ENCODE results near the gene ADCYAP1R1. TPM values are rescaled to one million over a fixed set of nuclear protein-coding genes. Genes with fewer than 3 reads are reported as not detected.

The ADCYAP1R1 gene
- total and polyA plus RNA-seq, 11 donors: 0.42 to 7.7 (median 1.6) TPM

GRCh38 chr7:31049005-31049765, 2.9 kb upstream of the ADCYAP1R1 start:
- Histone ChIP-seq H3K9me3 (no peaks in the 10 kb centered on the region), H3K27me3 (peaks cover 0 to 38% (median 25%) of the 10 kb centered on the region in 9 donors), H3K4me3 (no peak overlapping the region), H3K36me3 (no peaks in the 10 kb centered on the region), H3K4me1 (peaks cover 0 to 18% (median 6%) of the 10 kb centered on the region in 12 donors), H3K27ac (no peak overlapping the region)
- intact Hi-C loops (cut with DNase I): no loop called here
- 83 to 87% (median 85%) methylated on average over 12 of the region's 12 CpGs for WGBS, 4 donors
- TF ChIP-seq POLR2A (IDR thresholded peaks at IDR 0.05) (no peak), CTCF (IDR thresholded peaks at IDR 0.05) (no peak)
- no peak for ATAC-seq
- no peak for DNase-seq

GRCh38 chr7:31052487-31052840, 356 bp downstream of the ADCYAP1R1 start:
- TF ChIP-seq POLR2A (IDR thresholded peaks at IDR 0.05) (no peak), CTCF (IDR thresholded peaks at IDR 0.05) (no peak)
- peaks cover 0 to 45% (median 29%) of the 10 kb centered on the region in 9 donors for H3K27me3 ChIP-seq
- ATAC-seq (no peak), DNase-seq (no peak)
- H3K4me3 ChIP-seq: peak overlapping the region; percentile 37 to 64 (median 52)
- WGBS, 4 donors: 0 to 2% (median 1%) methylated on average over 11 to 52 of the region's 52 CpGs
- H3K9me3 ChIP-seq: no peaks in the 10 kb centered on the region
- H3K4me1 ChIP-seq: peaks cover 0 to 18% (median 6%) of the 10 kb centered on the region in 12 donors
- H3K27ac ChIP-seq: peak overlapping the region in 3 of 12 donors; percentile 17 to 46 (median 23)
- intact Hi-C loops (cut with DNase I): loop anchor here in 2 of 10 donors (5.0 to 10.0 kb wide), 2 partner anchors 58 to 70 kb away; no protein-coding TSS in a partner anchor
- H3K36me3 ChIP-seq: no peaks in the 10 kb centered on the region

GRCh38 chr7:31052841-31053601, 913 bp downstream of the ADCYAP1R1 start:
- TF ChIP-seq CTCF (IDR thresholded peaks at IDR 0.05): no peak
- no peak for TF ChIP-seq POLR2A (IDR thresholded peaks at IDR 0.05)
- peaks cover 0 to 47% (median 29%) of the 10 kb centered on the region in 9 donors for H3K27me3 ChIP-seq
- H3K36me3 ChIP-seq: no peaks in the 10 kb centered on the region
- DNase-seq (no peak), ATAC-seq (no peak)
- H3K9me3 ChIP-seq: no peaks in the 10 kb centered on the region
- peak overlapping the region in 3 of 12 donors; percentile 17 to 46 (median 23) for H3K27ac ChIP-seq
- H3K4me3 ChIP-seq: peak overlapping the region; percentile 37 to 64 (median 52)
- 4 to 5% (median 4%) methylated on average over 36 to 50 of the region's 50 CpGs for WGBS, 4 donors
- peaks cover 0 to 18% (median 6%) of the 10 kb centered on the region in 12 donors for H3K4me1 ChIP-seq
- intact Hi-C loops (cut with DNase I): loop anchor here in 2 of 10 donors (5.0 to 10.0 kb wide), 2 partner anchors 58 to 71 kb away; no protein-coding TSS in a partner anchor

GRCh38 chr7:31053986-31054385, 1.9 kb downstream of the ADCYAP1R1 start:
- Histone ChIP-seq H3K9me3 (no peaks in the 10 kb centered on the region), H3K4me1 (peaks cover 0 to 18% (median 6%) of the 10 kb centered on the region in 12 donors), H3K36me3 (no peaks in the 10 kb centered on the region), H3K27ac (no peak overlapping the region), H3K4me3 (peak overlapping the region in 7 of 12 donors; percentile 49 to 64 (median 58)), H3K27me3 (peaks cover 0 to 51% (median 29%) of the 10 kb centered on the region in 9 donors)
- intact Hi-C loops (cut with DNase I): loop anchor here in 2 of 10 donors (5.0 to 10.0 kb wide), 2 partner anchors 59 to 72 kb away; no protein-coding TSS in a partner anchor
- ATAC-seq (no peak), DNase-seq (no peak)
- 77 to 89% (median 84%) methylated on average over 5 of the region's 5 CpGs for WGBS, 4 donors
- TF ChIP-seq POLR2A (IDR thresholded peaks at IDR 0.05): no peak
- TF ChIP-seq CTCF (IDR thresholded peaks at IDR 0.05): no peak
